Gastrocnemius medialis (tissue), 4 donors: ENCODE measurements around the gene HBS1L. TPM values are rescaled to one million over a fixed set of nuclear protein-coding genes. Genes with fewer than 3 reads are reported as not detected.

Source experiments
- ATAC-seq, 2 donors: fragments of 150-250 bp; one replicate each; pipeline ENCODE4 v1.9.1; 2016
- DNase-seq, 2 donors: peaks; one replicate each; pipeline ENCODE4 v3.0.0-alpha.2; 2019
- H3K27ac ChIP-seq, 4 donors: fragments of 200-600 bp; sonication (generic); 1 replicate in 1 of 4; 2 replicates in 3 of 4; pipeline ENCODE4 v1.5.1; 2016 to 2018; ENCODE audit warnings: mild to moderate bottlenecking in 2 of 4, moderate library complexity in 1 of 4
- H3K27me3 ChIP-seq, 3 donors: fragments of 200-600 bp; sonication (generic) in 2 of 3; 1 replicate in 1 of 3; 2 replicates in 2 of 3; pipeline versions ENCODE4 v1.5.1 to v1.6.0; 2016 to 2019; ENCODE audit warnings: mild to moderate bottlenecking in 1 of 3, moderate library complexity in 1 of 3
- H3K36me3 ChIP-seq, 2 donors: fragments of 200-600 bp; sonication (generic) in 1 of 2; one replicate each; pipeline ENCODE4 v1.5.1; 2017 to 2018
- H3K4me1 ChIP-seq, 2 donors: fragments of 200-600 bp; sonication (generic) in 1 of 2; one replicate each; pipeline ENCODE4 v1.5.1; 2016 to 2017; ENCODE audit warnings: mild to moderate bottlenecking in 2 of 2
- H3K4me3 ChIP-seq, 4 donors: fragments of 200-600 bp; sonication (generic) in 3 of 4; 1 replicate in 1 of 4; 2 replicates in 3 of 4; pipeline ENCODE4 v1.5.1; 2016 to 2019; ENCODE audit warnings: mild to moderate bottlenecking in 2 of 4
- H3K9me3 ChIP-seq, 3 donors: fragments of 200-600 bp; sonication (generic) in 2 of 3; 1 replicate in 1 of 3; 2 replicates in 2 of 3; pipeline ENCODE4 v1.5.1; 2016 to 2019
- POLR2A ChIP-seq, 2 donors: fragments of 450-650 bp; IDR thresholded peaks; one replicate each; pipeline ENCODE4 v1.6.1; 2017; ENCODE audit warnings: antibody characterized with exemption in 2 of 2, mild to moderate bottlenecking in 2 of 2, moderate library complexity in 2 of 2
- in situ Hi-C, 4 donors: fragments of 200-750 bp; cut with MboI; loops; one replicate each; pipeline versions ENCODE4 v1.15.0 to v1.8.0; 2017; ENCODE audit warnings: low sequenced_read_pairs in 4 of 4
- intact Hi-C: fragments of 100-400 bp; cut with DNase I; formaldehyde crosslinking; loops from one replicate; pipeline ENCODE4 v1.15.1; 2023; ENCODE audit warnings: low total_unique reads
- total RNA-seq, 4 donors: library from RNA; depleted of rRNA; stranded (reverse); fragments of >200 nt; gene quantifications; one replicate each; pipeline versions ENCODE4 v1.1.0 to v1.2.3, GENCODE V29; 2016
- TF ChIP-seq, protein P1 (sequence below), 5 experiments: fragments of 450-650 bp in 3 of 5; fragments of 200-600 bp in 2 of 5; sonication (generic) in 2 of 5; IDR thresholded peaks in 4 of 5; conservative IDR thresholded peaks in 1 of 5; 1 replicate in 4 of 5; 2 replicates in 1 of 5; pipeline ENCODE4 v1.5.1; 2016 to 2019; ENCODE audit warnings: antibody characterized with exemption in 5 of 5, mild to moderate bottlenecking in 3 of 5, moderate library complexity in 3 of 5

HBS1L gene
- total RNA-seq, 4 donors from 2014 or later: 97.9 to 139 (median 120) TPM

DNA sequence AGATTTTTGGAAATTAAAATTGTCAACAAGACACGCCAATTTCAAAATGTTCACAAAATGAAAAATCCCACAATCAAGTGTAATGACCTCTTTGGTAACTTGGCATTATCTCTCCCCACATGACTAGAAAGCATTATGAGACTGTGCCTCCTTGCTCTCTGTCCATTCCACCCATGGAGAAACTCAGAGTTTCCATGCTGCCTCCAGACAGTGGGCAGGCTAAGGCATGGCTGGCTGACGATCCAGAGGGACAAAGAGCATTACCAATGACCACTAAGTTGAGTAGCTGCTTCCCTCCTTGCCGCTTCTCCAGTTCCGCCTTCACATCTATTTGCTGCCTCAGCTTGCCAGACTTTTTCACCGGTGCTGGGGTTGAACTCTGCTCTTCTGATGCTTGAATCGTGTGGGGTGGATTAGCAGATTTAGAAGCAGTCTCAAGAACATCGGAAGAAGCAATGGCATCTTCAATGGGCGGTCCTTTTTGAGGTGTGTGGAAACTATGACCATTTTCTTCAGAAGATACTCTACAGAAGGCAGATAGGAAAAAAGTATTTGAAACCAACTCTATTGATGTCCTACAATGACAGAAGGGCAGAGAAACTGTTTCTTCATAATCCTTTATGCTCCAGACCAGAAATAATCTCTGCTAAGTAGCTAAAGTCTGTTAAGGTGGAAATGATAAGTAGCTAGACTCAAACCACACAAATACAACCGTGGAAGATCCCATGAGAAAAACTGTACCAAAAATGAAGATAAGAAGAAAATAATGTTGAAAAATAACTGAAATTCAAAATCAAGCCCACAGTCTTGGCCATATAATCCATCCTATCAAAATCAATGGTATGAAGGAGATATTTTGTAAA is 57.3 kb downstream of the HBS1L start:
- no peak for ATAC-seq
- Histone ChIP-seq H3K36me3 (peaks cover 0 to 35% of the 10 kb centered on the region in 2 donors), H3K27me3 (no peaks in the 10 kb centered on the region)

DNA sequence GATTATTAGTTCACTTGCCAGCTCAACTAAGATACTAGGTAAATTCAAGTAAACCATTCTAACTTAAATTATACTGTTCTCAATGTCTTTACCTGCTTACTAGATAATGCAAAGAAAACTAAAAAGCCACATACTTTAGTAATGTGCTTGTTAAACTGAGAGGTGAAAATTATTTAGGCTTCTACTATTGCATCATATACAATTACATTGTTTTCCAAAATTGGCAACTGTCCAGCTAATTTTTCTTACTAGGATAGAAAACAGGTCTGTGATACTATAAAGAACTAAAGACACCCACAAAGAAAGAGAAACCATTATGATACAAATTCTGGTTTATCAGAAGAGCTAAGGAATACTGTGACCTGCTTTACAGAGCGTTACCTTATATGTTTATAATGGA is 59.1 kb downstream of the HBS1L start:
- Histone ChIP-seq H3K27ac (no peak overlapping the region), H3K36me3 (peaks cover 0 to 47% of the 10 kb centered on the region in 2 donors), H3K4me1 (no peaks in the 10 kb centered on the region), H3K4me3 (no peak overlapping the region), H3K27me3 (no peaks in the 10 kb centered on the region), H3K9me3 (no peaks in the 10 kb centered on the region)
- no peak for DNase-seq
- TF ChIP-seq POLR2A (IDR thresholded peaks at IDR 0.05): no peak
- TF ChIP-seq, protein P1, sequence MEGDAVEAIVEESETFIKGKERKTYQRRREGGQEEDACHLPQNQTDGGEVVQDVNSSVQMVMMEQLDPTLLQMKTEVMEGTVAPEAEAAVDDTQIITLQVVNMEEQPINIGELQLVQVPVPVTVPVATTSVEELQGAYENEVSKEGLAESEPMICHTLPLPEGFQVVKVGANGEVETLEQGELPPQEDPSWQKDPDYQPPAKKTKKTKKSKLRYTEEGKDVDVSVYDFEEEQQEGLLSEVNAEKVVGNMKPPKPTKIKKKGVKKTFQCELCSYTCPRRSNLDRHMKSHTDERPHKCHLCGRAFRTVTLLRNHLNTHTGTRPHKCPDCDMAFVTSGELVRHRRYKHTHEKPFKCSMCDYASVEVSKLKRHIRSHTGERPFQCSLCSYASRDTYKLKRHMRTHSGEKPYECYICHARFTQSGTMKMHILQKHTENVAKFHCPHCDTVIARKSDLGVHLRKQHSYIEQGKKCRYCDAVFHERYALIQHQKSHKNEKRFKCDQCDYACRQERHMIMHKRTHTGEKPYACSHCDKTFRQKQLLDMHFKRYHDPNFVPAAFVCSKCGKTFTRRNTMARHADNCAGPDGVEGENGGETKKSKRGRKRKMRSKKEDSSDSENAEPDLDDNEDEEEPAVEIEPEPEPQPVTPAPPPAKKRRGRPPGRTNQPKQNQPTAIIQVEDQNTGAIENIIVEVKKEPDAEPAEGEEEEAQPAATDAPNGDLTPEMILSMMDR (IDR thresholded peaks at IDR 0.05 in 4 of 5, conservative IDR thresholded peaks at IDR 0.05 in 1 of 5): no peak
- in situ Hi-C loops: no loop called here
- no peak for ATAC-seq
- intact Hi-C loops: no loop called here

More for the DNA sequence above, 57.3 kb downstream of the HBS1L start:
- no peaks in the 10 kb centered on the region for H3K4me1 ChIP-seq
- DNase-seq: no peak
- intact Hi-C loops (no loop called here), in situ Hi-C loops (no loop called here)
- H3K4me3 ChIP-seq: no peak overlapping the region
- TF ChIP-seq, protein P1 (IDR thresholded peaks at IDR 0.05 in 4 of 5, conservative IDR thresholded peaks at IDR 0.05 in 1 of 5): no peak
- TF ChIP-seq POLR2A (IDR thresholded peaks at IDR 0.05): no peak
- H3K9me3 ChIP-seq: no peaks in the 10 kb centered on the region
- H3K27ac ChIP-seq: no peak overlapping the region

DNA sequence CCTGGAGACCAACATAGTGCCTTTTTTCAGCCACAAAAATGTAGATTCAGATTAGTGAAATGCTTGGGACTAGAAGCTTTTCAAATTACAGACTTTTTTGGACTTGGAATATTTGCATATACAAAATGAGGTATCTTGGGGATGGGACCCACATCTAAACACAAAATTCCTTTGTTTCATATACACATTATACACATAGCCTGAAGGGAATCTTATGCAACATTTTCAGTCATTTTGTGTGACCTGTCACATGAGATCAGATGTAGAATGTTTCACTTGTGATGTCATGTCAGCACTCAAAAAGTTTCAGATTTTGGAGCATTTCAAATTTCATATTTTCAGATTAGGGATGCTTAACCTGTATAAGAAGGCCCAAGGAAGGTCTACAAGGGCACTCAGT is 60.2 kb downstream of the HBS1L start:
- intact Hi-C loops: no loop called here
- in situ Hi-C loops: no loop called here
- no peaks in the 10 kb centered on the region for H3K9me3 ChIP-seq
- no peak overlapping the region for H3K27ac ChIP-seq
- no peaks in the 10 kb centered on the region for H3K27me3 ChIP-seq
- TF ChIP-seq, protein P1 (IDR thresholded peaks at IDR 0.05 in 4 of 5, conservative IDR thresholded peaks at IDR 0.05 in 1 of 5): no peak
- no peak for TF ChIP-seq POLR2A (IDR thresholded peaks at IDR 0.05)
- DNase-seq: no peak
- H3K4me1 ChIP-seq: no peaks in the 10 kb centered on the region
- H3K4me3 ChIP-seq: no peak overlapping the region
- ATAC-seq: no peak
- peaks cover 0 to 52% of the 10 kb centered on the region in 2 donors for H3K36me3 ChIP-seq

DNA sequence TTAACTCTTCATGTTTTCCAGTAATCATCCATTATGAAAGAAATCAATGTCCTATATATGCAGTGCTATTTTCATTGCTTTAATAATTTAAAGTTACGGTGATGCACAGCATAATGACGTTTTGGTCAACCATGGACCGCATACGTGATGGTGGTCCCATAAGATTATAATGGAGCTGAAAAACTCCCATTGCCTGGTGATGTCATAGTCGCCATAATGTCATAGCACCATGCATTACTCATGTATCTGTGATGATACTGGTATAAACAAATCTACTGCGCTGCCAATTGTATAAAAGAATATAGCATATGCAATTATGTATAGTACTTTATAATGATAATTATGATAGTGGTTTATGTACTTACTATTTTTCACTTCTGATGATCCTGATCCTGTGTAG is 62.5 kb downstream of the HBS1L start:
- TF ChIP-seq, protein P1 (IDR thresholded peaks at IDR 0.05 in 4 of 5, conservative IDR thresholded peaks at IDR 0.05 in 1 of 5): no peak
- TF ChIP-seq POLR2A (IDR thresholded peaks at IDR 0.05): no peak

More for the DNA sequence above, 62.5 kb downstream of the HBS1L start:
- peaks cover 0 to 56% of the 10 kb centered on the region in 2 donors for H3K36me3 ChIP-seq
- no peaks in the 10 kb centered on the region for H3K4me1 ChIP-seq
- no peak overlapping the region for H3K27ac ChIP-seq
- no peak overlapping the region for H3K4me3 ChIP-seq
- no peaks in the 10 kb centered on the region for H3K9me3 ChIP-seq
- no peaks in the 10 kb centered on the region for H3K27me3 ChIP-seq
- DNase-seq: no peak
- in situ Hi-C loops (no loop called here), intact Hi-C loops (no loop called here)
- ATAC-seq: no peak
